ENCODE results near the gene ENTPD2.

DNA sequence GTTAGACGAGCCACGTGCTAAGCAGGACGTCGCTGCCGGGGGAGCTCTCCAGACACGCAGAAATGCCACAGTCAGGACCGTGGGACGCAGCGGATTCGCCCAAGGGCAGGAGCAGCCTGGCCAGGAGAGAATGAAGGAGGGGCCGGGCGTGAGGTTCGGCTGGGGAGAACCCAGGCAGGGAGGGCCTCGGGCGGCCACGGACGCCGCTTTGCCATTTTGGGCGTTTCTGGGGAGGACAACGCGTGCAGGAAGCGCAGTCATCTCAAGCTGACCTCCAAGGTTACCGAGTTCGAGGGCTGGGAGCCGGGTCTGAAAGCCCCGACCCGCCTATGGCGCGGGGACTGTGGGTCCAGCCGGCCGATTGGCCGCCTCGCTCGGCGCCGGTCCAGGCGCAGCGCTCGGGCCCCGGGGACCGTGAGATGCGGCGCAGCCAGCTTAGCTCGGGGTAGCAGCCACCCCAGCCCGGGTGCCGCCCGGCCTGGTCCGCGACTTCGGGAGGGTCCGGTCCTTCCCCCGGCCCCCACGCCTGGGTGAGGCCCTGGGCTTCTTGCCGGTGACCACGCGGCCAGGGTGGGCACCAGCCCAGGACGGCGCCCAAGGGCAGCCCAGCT lies 32.2 kb upstream of the ENTPD2 start:
- TF ChIP-seq, protein P1, sequence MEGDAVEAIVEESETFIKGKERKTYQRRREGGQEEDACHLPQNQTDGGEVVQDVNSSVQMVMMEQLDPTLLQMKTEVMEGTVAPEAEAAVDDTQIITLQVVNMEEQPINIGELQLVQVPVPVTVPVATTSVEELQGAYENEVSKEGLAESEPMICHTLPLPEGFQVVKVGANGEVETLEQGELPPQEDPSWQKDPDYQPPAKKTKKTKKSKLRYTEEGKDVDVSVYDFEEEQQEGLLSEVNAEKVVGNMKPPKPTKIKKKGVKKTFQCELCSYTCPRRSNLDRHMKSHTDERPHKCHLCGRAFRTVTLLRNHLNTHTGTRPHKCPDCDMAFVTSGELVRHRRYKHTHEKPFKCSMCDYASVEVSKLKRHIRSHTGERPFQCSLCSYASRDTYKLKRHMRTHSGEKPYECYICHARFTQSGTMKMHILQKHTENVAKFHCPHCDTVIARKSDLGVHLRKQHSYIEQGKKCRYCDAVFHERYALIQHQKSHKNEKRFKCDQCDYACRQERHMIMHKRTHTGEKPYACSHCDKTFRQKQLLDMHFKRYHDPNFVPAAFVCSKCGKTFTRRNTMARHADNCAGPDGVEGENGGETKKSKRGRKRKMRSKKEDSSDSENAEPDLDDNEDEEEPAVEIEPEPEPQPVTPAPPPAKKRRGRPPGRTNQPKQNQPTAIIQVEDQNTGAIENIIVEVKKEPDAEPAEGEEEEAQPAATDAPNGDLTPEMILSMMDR (IDR thresholded peaks at IDR 0.05): no peak
- TF ChIP-seq POLR2A (IDR thresholded peaks at IDR 0.05): no peak
